Measurements from ENCODE around the gene C14orf132.

The C14orf132 gene

DNA sequence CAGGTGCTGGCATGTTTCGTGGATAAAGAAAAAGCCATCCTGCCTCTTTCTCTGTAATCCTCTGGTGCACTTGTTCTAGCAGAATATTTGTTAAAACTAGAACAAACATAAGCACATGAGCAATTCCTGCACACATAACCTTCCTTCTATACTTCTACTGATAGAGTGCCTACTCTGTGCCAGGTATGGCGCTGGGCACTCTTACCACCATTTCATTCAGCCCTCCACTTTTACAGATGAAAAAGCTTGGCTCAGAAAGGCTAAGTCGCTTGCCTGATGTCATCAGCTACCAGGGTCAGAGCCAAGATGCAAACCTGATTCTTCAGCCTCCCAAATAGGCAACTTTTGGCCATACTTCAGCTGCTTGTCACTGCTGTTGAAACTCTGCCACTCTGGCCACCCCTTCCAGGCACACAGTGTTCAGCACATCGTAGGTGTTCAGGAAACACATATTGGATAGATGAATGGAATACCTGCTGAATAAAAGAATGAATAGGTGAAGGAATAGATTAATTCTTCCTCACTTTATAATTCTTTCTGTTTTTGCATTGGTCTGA lies 10.0 kb upstream of the C14orf132 start:
- DNase-seq (ENCODE audit: low read depth) = no peak
- TF ChIP-seq, protein P1, sequence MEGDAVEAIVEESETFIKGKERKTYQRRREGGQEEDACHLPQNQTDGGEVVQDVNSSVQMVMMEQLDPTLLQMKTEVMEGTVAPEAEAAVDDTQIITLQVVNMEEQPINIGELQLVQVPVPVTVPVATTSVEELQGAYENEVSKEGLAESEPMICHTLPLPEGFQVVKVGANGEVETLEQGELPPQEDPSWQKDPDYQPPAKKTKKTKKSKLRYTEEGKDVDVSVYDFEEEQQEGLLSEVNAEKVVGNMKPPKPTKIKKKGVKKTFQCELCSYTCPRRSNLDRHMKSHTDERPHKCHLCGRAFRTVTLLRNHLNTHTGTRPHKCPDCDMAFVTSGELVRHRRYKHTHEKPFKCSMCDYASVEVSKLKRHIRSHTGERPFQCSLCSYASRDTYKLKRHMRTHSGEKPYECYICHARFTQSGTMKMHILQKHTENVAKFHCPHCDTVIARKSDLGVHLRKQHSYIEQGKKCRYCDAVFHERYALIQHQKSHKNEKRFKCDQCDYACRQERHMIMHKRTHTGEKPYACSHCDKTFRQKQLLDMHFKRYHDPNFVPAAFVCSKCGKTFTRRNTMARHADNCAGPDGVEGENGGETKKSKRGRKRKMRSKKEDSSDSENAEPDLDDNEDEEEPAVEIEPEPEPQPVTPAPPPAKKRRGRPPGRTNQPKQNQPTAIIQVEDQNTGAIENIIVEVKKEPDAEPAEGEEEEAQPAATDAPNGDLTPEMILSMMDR (IDR thresholded peaks at IDR 0.05; ENCODE audit: low read depth, low read length, missing control alignments) = no peak
- H3K4me3 ChIP-seq (ENCODE audit: low read depth, low read length) = no peak overlapping the region

GRCh38 chr14:96030108-96030760 lies 8.9 kb upstream of the C14orf132 start:
- no peak overlapping the region for H3K4me3 ChIP-seq (ENCODE audit: low read depth, low read length)
- DNase-seq (ENCODE audit: low read depth) = no peak
- TF ChIP-seq, protein P1 (IDR thresholded peaks at IDR 0.05; ENCODE audit: low read depth, low read length, missing control alignments) = no peak

DNA sequence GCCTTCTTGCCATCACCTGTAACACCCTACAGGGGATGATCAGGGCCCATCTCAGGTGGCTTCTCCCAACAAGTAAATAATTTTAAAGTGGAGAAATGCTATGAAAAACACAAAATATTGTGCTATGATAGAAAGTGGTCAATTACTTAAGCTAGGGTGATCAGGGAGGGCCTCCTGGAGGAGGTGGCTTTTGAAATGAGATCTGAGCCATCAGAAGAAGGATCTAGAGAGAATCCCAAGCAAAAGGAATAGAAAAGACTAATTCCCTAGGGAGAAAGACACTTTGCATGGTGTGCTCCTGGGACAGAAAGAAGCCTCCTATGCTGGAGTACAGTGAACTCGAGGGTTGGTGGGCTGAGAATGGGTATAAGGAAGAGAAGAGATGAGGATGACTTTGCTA lies 7.5 kb upstream of the C14orf132 start:
- H3K4me3 ChIP-seq (ENCODE audit: low read depth, low read length) = no peak overlapping the region
- TF ChIP-seq, protein P1 (IDR thresholded peaks at IDR 0.05; ENCODE audit: low read depth, low read length, missing control alignments) = no peak
- DNase-seq (ENCODE audit: low read depth) = no peak

DNA sequence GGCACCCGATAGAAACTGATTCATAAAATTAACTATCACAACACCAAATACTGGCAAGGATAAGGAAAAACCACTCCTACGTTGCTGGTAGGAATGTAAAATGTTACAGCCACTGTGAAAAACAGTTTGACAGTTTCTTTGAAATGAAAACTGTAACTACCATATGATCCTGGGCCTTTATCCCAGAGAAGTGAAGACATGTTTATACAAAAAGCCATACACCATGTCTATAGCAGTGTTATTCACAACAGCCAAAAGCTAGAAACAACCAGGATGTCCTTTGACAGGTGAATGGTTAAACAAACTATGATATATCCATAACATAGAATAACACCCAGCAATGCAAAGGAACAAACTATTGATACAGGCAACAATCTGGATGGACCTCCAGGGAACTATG lies 3.7 kb upstream of the C14orf132 start:
- H3K4me3 ChIP-seq (ENCODE audit: low read depth, low read length) = no peak overlapping the region

DNA sequence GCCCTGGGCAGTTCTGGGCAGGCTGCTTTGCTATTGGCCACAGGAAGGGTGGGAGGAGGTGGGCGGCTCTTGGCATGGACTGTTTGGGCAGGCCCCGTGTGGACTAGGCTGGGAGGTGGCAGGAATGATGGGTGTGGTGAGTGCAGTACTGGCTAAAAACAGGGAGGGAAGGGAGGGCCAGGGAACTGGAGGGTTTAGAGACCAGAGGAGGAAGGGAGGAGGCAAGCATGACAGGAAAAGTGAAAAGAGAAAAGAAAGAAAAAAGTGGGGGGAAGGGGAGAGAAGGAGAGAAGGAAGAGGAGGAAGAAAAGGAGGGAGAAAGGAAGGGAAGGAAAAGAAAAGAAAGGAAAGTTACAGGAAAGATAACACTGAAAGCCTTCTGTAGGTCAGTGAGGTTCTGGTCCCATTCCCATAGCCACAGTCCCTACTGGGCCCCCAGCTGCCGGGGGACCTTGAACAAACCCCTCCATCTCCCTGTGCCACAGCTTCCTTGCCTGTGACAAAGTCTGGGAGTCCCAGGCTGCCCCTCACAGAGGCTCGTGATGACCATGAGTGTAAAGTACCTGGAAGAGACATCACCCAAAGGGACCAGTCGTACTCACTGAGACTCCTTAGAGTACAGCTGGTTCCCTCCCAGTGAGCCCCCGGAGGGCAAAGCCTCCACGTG lies 1.1 kb upstream of the C14orf132 start:
- H3K4me3 ChIP-seq (ENCODE audit: low read depth, low read length) = no peak overlapping the region
- TF ChIP-seq, protein P1 (IDR thresholded peaks at IDR 0.05; ENCODE audit: low read depth, low read length, missing control alignments) = no peak
- DNase-seq (ENCODE audit: low read depth) = no peak

More for the DNA sequence above, 3.7 kb upstream of the C14orf132 start:
- TF ChIP-seq, protein P1 (IDR thresholded peaks at IDR 0.05; ENCODE audit: low read depth, low read length, missing control alignments) = no peak
- DNase-seq (ENCODE audit: low read depth) = no peak

- DNase-seq (ENCODE audit: low read depth) = no peak
- TF ChIP-seq, protein P1 (IDR thresholded peaks at IDR 0.05; ENCODE audit: low read depth, low read length, missing control alignments) = no peak
- H3K4me3 ChIP-seq (ENCODE audit: low read depth, low read length) = no peak overlapping the region
These were observed 623 bp upstream of the C14orf132 start for GRCh38 chr14:96038558-96038919.
